DOHH2 (cell line): ENCODE results near the gene SLC9A1.

ENCODE experiments used
- CTCF ChIP-seq: fragments of 200-600 bp; sonication (generic); IDR thresholded peaks from one replicate; pipeline ENCODE4 v1.5.1; 2014; ENCODE audit warnings: antibody characterized with exemption, mild to moderate bottlenecking, low read depth, low read length; ENCODE audit not compliant: poor library complexity, severe bottlenecking
- EZH2phosphoT487 ChIP-seq: fragments of 200-600 bp; sonication (generic); IDR thresholded peaks from 2 replicates; pipeline ENCODE4 v1.6.1; 2017; ENCODE audit warnings: borderline replicate concordance, mild to moderate bottlenecking, antibody characterized with exemption, low read length, moderate library complexity, mixed read lengths

- TF ChIP-seq CTCF, result no peak
- TF ChIP-seq EZH2phosphoT487, result no peak
Observed at GRCh38 chr1:27053977-27054753, 100.8 kb downstream of the SLC9A1 start.
